ENCODE data around the gene THADA.

THADA gene

DNA sequence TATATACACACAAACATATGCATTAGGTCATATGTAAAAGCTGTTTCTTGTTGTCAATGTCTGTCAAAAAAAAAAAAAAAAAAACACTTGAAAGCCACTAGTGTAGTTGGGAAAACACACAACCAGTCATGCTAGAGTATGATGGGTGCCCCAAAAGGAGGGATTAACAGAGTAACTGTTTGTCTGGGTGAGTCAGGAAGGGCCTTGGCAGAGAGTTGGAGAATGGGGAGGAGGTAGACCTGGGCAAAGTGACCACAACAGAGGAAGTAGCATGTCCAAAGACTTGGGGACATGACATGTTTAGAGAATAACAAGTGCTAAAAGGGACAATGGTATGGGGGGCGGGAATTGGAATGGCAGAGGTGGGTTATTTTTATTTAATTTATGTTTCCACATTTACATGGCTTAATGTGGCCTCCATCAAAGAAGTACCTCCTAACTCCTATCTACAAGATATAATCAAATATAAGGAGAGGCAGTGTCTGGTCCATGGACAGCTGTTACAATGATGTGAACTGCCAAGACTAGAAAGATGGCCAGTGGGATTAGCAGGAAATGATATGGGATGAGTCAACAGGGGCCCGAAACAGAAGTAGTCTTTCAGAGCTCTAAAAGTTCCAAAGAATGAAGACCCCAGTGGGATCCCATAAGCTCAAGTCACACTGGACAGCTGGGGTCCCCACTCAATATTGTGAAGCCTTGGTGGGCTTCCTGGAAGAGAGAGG is 269.6 kb downstream of the THADA start (continued):
- TF ChIP-seq, protein P1, sequence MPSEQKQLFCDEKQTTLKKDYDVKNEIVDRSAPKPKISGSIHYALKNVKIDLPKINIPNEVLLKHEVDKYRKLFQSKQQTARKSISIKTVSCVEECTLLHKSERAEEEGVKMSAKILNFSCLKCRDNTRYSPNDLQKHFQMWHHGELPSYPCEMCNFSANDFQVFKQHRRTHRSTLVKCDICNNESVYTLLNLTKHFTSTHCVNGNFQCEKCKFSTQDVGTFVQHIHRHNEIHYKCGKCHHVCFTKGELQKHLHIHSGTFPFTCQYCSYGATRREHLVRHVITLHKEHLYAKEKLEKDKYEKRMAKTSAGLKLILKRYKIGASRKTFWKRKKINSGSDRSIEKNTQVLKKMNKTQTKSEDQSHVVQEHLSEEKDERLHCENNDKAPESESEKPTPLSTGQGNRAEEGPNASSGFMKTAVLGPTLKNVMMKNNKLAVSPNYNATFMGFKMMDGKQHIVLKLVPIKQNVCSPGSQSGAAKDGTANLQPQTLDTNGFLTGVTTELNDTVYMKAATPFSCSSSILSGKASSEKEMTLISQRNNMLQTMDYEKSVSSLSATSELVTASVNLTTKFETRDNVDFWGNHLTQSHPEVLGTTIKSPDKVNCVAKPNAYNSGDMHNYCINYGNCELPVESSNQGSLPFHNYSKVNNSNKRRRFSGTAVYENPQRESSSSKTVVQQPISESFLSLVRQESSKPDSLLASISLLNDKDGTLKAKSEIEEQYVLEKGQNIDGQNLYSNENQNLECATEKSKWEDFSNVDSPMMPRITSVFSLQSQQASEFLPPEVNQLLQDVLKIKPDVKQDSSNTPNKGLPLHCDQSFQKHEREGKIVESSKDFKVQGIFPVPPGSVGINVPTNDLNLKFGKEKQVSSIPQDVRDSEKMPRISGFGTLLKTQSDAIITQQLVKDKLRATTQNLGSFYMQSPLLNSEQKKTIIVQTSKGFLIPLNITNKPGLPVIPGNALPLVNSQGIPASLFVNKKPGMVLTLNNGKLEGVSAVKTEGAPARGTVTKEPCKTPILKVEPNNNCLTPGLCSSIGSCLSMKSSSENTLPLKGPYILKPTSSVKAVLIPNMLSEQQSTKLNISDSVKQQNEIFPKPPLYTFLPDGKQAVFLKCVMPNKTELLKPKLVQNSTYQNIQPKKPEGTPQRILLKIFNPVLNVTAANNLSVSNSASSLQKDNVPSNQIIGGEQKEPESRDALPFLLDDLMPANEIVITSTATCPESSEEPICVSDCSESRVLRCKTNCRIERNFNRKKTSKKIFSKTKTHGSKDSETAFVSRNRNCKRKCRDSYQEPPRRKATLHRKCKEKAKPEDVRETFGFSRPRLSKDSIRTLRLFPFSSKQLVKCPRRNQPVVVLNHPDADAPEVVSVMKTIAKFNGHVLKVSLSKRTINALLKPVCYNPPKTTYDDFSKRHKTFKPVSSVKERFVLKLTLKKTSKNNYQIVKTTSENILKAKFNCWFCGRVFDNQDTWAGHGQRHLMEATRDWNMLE (tag by site-specific recombination; conservative IDR thresholded peaks at IDR 0.05; ENCODE audit: low read depth), result no peak
- no peak for TF ChIP-seq ZNF140 (tag by site-specific recombination; IDR thresholded peaks at IDR 0.05)

DNA sequence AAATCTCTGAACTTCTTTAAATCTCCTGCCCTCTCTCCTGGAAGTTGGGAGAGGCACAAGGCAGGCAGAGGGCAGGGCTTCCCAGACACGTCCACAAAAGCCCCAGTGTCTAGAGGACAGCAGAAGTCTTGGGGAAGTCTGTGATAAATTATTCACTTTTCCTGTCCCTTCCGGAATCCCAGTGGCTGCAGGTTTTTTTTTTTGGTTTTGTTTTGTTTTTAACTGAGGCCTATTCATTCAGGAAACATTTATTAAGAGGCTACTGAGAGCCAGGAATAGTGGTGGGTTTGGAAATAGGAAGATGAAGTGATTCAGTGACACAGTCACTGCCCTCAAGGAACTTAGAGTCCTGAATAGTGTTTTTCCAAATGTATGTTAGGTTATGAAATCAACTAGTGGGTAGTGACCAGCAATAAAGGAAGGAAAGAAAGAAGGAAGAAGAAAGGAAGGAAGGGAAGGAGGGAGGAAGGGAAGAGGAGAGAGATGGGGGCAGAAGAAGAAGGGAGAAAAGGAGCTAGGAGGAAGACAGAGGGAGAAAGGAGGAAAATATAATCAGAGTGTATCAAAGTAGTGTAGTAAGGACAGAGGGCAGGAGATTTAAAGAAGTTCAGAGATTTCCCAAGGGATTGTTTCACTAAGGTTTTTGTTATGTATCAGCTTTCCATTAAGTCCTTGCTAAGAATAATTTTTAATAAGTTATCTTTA is 270.6 kb downstream of the THADA start:
- ChIA-PET POLR2A (no interaction called here), CTCF (interaction anchor here (0.7 kb wide), 1 partner anchor 18 kb away, joined by 3 read pairs; no protein-coding TSS in a partner anchor)
- Histone ChIP-seq H3K4me3 (ENCODE audit: low read depth, low read length) (no peak overlapping the region), H3K27ac (ENCODE audit: extremely low read depth, low read depth, low read length) (no peak overlapping the region), H3K9me3 (ENCODE audit: control insufficient read depth, insufficient read depth, low read depth, low read length) (no peaks in the 10 kb centered on the region), H3K36me3 (ENCODE audit: control insufficient read depth in 2 of 2, insufficient read depth in 1 of 2, low read length in 2 of 2) (no peaks in the 10 kb centered on the region), H3K4me1 (ENCODE audit: control insufficient read depth, insufficient read depth, low read length) (no peaks in the 10 kb centered on the region)
- TF ChIP-seq SCRT2 (tag by site-specific recombination; IDR thresholded peaks at IDR 0.05), result peak; percentile 74
- no peak for TF ChIP-seq ZNF311 (tag by site-specific recombination; IDR thresholded peaks at IDR 0.05; ENCODE audit: borderline replicate concordance)
- TF ChIP-seq ZNF366 (tag by site-specific recombination; conservative IDR thresholded peaks at IDR 0.05), result peak; percentile 37; the same call in 1 of the 2 replicates

DNA sequence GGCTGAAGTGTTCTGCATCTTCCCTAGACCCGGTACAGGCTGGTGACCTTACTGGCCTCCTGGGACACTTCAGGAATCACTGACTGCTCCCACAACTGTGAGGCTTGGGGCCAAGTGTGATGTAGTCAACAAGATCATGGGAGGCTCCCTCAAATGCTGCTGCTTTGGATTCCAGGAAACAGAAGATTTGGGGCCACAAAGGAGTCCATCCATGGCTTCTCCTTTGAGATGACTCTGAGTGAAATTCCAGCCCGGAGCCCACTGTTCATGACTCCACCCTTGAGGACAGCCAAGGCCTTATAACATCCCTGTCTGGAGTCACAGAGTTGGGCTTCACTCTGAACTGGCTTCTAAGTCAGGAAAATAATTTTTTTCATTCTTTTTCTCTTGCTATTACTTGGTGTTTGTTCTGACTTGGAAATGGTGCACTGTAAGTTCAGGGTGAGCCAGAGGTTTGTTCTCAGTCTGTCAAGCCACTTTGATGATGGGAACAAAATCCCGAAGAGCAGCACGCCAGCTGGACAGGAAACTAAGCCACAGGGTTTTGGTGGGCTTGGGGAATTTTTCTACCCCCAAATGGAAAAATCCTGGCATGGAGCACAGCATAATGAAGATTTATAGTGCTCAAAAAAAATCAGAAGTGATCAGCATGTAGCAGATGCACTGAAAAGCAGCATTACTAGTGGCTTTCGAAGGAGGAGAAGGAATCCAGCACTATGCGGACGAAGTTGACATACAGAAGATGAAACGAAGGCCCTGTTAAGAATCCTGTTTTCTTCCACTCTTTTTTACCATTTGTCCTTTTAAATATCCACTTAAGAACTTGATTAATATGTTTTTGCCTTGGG is 271.4 kb downstream of the THADA start:
- peaks cover 2% of the 10 kb centered on the region for H3K4me1 ChIP-seq (ENCODE audit: control insufficient read depth, insufficient read depth, low read length)
- ChIA-PET CTCF (interaction anchor here (0.7 kb wide), 1 partner anchor 18 kb away, joined by 3 read pairs; no protein-coding TSS in a partner anchor), POLR2A (no interaction called here)
- H3K9me3 ChIP-seq (ENCODE audit: control insufficient read depth, insufficient read depth, low read depth, low read length), result no peaks in the 10 kb centered on the region
- TF ChIP-seq MEIS1 (CRISPR knock-in tag; IDR thresholded peaks at IDR 0.05; ENCODE audit: borderline replicate concordance), result no peak
- TF ChIP-seq ZNF529 (tag by site-specific recombination; IDR thresholded peaks at IDR 0.05; ENCODE audit: insufficient replicate concordance), result no peak
- no peak for TF ChIP-seq ZNF830 (tag by site-specific recombination; IDR thresholded peaks at IDR 0.05; ENCODE audit: low read depth)
- TF ChIP-seq ZFP41 (tag by site-specific recombination; IDR thresholded peaks at IDR 0.05; ENCODE audit: borderline replicate concordance), result no peak
- H3K4me3 ChIP-seq (ENCODE audit: low read depth, low read length), result no peak overlapping the region
- H3K36me3 ChIP-seq (ENCODE audit: control insufficient read depth in 2 of 2, insufficient read depth in 1 of 2, low read length in 2 of 2), result no peaks in the 10 kb centered on the region
- H3K27ac ChIP-seq (ENCODE audit: extremely low read depth, low read depth, low read length), result no peak overlapping the region

DNA sequence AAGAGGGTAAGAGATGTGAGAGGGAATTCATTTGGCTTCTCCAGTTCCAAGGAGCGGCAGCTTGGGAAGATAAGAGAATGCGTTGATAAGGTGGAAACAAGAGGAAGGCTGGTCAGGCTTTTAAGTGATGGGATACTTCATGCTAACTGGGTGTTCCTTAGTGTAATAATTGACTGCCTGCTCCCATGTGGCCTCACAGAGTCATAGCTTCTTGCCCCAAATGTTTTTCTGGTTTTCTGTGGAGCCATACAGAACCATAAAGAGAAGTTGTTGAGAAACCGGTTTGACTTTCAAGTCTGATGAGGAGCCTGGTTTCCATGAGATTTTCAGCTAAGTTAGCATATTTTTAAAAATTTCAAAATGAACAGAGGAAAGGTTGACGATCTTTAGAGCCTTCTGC is 272.0 kb downstream of the THADA start:
- H3K9me3 ChIP-seq (ENCODE audit: control insufficient read depth, insufficient read depth, low read depth, low read length), result no peaks in the 10 kb centered on the region
- POLR2A ChIA-PET, result no interaction called here
- no peak overlapping the region for H3K27ac ChIP-seq (ENCODE audit: extremely low read depth, low read depth, low read length)
- no peak for TF ChIP-seq ZNF169 (tag by site-specific recombination; IDR thresholded peaks at IDR 0.05)
- no peak for TF ChIP-seq ZBTB17 (tag by site-specific recombination; IDR thresholded peaks at IDR 0.05)
- TF ChIP-seq ZNF530 (tag by site-specific recombination; IDR thresholded peaks at IDR 0.05; ENCODE audit: low read depth), result no peak
- TF ChIP-seq GLI4 (tag by site-specific recombination; IDR thresholded peaks at IDR 0.05), result no peak
- TF ChIP-seq KLF1 (tag by site-specific recombination; IDR thresholded peaks at IDR 0.05), result no peak
- TF ChIP-seq, protein P2, sequence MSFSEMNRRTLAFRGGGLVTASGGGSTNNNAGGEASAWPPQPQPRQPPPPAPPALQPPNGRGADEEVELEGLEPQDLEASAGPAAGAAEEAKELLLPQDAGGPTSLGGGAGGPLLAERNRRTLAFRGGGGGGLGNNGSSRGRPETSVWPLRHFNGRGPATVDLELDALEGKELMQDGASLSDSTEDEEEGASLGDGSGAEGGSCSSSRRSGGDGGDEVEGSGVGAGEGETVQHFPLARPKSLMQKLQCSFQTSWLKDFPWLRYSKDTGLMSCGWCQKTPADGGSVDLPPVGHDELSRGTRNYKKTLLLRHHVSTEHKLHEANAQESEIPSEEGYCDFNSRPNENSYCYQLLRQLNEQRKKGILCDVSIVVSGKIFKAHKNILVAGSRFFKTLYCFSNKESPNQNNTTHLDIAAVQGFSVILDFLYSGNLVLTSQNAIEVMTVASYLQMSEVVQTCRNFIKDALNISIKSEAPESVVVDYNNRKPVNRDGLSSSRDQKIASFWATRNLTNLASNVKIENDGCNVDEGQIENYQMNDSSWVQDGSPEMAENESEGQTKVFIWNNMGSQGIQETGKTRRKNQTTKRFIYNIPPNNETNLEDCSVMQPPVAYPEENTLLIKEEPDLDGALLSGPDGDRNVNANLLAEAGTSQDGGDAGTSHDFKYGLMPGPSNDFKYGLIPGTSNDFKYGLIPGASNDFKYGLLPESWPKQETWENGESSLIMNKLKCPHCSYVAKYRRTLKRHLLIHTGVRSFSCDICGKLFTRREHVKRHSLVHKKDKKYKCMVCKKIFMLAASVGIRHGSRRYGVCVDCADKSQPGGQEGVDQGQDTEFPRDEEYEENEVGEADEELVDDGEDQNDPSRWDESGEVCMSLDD (tag by site-specific recombination; IDR thresholded peaks at IDR 0.05), result no peak
- TF ChIP-seq ZNF501 (tag by site-specific recombination; IDR thresholded peaks at IDR 0.05), result no peak
- TF ChIP-seq ZNF239 (tag by site-specific recombination; IDR thresholded peaks at IDR 0.05), result no peak
- TF ChIP-seq ZNF837 (tag by site-specific recombination; IDR thresholded peaks at IDR 0.05), result no peak
- TF ChIP-seq ZNF416 (tag by site-specific recombination; IDR thresholded peaks at IDR 0.05), result no peak
- H3K4me3 ChIP-seq (ENCODE audit: low read depth, low read length), result no peak overlapping the region
- H3K4me1 ChIP-seq (ENCODE audit: control insufficient read depth, insufficient read depth, low read length), result peaks cover 8% of the 10 kb centered on the region
- H3K36me3 ChIP-seq (ENCODE audit: control insufficient read depth in 2 of 2, insufficient read depth in 1 of 2, low read length in 2 of 2), result no peaks in the 10 kb centered on the region
- CTCF ChIA-PET, result interaction anchor here (0.6 kb wide), 1 partner anchor 22 kb away, joined by 6 read pairs; no protein-coding TSS in a partner anchor

All from HEK293 (cell line).